GM18951 (cell line): Measurements from ENCODE around the gene TRIM8.

Experiments used
- POLR2A ChIP-seq: IDR thresholded peaks from 4 replicates; pipeline ENCODE4 v1.6.1; 2011; ENCODE audit warnings: mild to moderate bottlenecking; ENCODE audit not compliant: insufficient read length, insufficient read depth; ENCODE audit errors: extremely low read depth
- in situ Hi-C: fragments of 300-500 bp; cut with MboI; formaldehyde crosslinking; loops from one replicate; pipeline ENCODE4 v1.12.0; 2022; ENCODE audit warnings: low sequenced_read_pairs, mixed read lengths, inconsistent platforms; ENCODE audit not compliant: unreplicated experiment

Gene TRIM8

DNA sequence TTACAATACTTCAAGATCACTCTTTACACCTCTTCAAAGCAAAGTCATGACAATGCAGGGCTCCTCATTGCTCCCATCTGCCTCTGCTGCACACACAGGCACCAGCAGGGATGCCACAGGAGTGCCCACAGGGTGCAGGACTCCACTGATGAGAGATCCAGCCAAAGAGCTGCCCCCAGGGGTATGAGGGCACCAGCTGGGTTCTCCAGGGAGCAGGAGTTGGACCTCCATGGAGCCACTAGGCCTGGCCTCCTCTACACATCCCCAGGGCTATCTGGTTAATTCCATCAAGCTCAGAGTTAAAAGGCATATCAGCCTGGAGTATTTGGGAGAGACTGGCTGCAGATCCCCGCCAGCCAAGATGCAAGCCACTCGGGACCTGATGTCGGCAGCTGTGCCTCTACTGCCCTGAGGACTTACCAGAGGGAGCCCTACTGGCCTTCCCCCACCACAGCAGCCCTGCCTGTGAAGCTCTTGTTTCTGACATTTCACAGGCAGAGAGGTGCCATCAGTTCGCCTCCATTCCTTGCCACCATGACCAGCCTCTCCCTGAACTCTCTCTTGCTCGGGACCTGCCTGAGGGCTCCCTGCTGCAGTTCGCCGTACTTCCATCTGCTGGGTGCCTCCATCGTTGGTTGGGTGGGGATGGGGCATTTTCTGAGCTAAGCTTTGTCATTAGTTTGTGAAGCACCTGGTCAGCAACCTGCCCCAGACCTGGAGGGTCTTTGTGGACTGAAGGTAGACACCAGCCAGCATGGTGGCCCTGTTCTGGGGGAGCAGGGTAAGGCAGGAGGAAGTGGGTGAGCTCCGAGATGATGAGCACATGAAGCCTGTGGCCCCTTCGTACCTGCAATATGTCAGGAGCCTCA lies 12.5 kb upstream of the TRIM8 start:
- in situ Hi-C loops = no loop called here
- TF ChIP-seq POLR2A = no peak

DNA sequence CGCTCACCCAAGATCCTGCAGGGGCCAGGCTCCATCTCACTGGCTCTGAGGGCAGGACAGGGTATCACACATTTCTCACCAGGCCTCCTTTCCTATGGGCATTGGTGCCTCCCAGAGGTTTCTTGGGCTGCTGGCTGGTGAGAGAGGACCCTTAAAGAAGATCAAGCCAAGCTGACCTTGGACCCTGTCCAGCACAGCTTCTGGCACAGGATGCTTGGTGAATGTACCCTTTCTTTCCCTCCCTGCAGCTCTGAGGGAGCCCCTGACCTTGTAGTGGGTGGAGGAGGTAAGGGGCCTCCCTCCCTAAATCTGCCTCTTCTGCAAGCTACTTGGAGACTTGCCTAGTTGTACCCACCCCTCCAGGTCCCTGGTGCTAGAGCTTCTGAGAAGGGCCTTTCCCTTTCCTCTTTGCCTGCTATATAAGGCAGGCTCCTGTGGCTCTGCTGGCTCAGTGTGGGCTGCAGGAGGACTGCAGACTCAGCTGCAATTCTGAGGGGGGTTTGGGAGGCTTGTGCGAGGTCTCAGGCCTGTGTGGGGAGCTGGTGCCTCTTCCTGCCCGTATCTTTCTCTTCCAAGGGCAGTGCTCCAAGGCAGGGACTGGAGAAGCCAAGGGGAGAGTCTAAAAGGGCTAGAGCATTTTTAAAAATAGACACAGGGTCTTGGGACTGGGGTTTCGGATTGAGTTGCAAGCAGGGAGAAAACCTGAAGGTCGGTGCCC lies 11.7 kb upstream of the TRIM8 start:
- in situ Hi-C loops = no loop called here
- TF ChIP-seq POLR2A = no peak

DNA sequence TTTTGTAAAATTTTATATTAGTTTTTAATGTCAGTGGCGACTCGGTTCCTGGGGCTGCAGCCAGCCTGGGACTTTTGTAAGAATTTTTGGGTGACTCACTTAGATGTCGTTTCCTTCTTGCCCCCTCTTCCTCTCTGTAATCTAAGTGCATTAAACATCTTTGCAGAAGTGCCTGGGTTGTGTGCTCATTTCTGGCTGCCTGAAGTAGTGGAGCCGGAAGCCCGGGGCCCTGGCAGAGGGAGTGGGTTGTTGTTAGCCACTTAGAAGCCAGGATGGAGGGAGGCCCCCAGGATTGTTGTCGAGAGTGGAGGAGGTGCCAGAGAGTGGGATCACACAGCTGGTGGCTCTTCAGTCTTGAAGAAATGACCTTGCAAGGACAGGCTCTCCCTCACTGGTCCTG lies 11.0 kb upstream of the TRIM8 start:
- no peak for TF ChIP-seq POLR2A
- in situ Hi-C loops = no loop called here

DNA sequence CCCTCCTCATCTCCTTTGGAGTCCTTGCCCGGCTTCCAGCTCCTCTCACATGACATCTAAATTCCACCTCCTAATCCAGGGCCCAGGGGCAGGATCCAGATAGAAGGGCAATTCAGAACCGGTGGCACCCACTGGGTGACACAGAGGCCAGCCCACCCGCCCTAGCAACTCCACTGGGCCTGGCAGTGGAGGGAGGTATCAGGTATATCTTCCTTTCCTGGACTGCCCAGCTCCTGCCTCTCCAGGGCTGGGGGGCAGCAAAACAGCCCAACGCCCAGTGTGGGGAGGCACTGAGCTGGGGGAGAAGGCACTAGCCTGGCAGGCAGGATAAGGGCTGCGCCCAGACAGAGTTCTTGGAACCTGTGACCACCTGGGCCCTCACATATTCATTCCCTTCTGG lies 10.4 kb upstream of the TRIM8 start:
- in situ Hi-C loops = no loop called here
- no peak for TF ChIP-seq POLR2A

DNA sequence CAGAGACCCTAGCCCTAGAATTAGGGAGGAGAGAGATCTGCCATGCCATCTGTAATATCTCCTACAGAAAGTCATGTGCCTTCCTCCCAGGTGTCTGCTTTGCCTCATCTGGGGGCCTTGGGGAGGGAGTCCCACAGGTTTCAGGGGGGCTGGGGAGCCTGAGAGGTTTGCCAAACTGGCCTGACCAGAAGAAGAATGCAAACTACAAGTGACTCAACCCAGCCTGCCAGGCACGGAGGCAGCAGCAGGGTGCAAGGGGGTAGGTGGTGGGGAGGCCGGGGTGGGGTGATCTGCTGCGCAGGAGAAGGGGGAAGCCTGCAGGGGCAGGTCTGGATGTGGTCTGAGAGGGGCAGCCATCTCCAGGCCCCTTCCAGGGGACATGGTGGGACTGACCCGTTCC lies 9.6 kb upstream of the TRIM8 start:
- TF ChIP-seq POLR2A = no peak
- in situ Hi-C loops = no loop called here

DNA sequence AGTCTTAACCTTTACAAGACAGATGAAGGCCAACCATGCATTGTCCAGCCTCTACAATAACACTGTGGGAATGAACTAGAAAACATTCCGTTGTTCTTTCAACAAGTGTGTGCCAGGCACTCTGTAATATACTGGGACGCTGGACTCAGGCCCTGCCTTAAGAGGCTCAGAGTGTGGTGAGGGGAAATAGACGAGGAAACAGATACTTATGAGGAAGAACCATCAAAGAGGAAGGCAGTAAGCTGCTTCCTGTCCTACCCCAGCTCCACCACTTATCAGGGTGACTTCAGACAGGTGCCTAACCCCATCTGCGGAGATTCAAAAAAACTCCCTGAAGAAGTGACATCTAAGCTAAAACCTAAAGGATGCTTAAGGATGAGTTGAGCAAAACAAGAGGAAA lies 8.9 kb upstream of the TRIM8 start:
- TF ChIP-seq POLR2A = no peak
- in situ Hi-C loops = no loop called here

DNA sequence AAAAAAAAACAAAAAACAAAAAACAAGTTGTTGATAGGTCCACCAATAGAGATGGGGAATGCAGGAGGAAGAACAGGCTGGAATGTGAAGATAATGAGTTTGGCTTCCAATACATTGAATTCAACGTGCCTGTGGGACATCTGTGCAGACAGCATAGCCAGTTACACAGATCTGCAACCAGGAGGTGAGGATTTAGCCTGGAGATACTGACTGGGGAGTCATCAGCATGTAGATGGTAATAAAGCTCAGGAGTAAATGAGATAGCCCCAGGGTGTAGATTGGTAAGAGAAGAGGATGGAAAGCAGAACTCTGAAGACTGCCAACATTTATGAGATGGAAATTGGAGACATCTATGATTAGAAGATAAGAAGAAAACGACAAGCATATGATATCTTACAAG lies 4.7 kb upstream of the TRIM8 start:
- TF ChIP-seq POLR2A = no peak
- in situ Hi-C loops = no loop called here

DNA sequence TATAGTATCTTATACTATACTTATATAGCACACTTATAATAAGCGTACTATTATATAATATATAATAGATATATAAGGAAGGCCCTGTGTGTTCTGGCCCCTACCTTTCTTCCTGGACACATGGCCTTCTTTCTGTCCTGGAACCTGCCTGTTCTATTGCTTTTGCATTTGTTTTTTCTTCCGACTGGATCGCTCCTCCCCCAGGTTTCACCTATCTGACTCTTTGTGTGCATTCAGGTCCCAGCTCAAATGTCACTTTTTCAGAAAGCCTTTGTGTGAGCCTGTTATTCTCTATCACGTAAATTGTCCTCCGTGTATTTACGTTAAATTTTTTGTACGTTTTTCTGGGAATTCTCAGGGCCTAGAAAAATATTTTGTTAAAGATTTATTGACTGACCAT lies 2.9 kb upstream of the TRIM8 start:
- TF ChIP-seq POLR2A = no peak
- in situ Hi-C loops = no loop called here

DNA sequence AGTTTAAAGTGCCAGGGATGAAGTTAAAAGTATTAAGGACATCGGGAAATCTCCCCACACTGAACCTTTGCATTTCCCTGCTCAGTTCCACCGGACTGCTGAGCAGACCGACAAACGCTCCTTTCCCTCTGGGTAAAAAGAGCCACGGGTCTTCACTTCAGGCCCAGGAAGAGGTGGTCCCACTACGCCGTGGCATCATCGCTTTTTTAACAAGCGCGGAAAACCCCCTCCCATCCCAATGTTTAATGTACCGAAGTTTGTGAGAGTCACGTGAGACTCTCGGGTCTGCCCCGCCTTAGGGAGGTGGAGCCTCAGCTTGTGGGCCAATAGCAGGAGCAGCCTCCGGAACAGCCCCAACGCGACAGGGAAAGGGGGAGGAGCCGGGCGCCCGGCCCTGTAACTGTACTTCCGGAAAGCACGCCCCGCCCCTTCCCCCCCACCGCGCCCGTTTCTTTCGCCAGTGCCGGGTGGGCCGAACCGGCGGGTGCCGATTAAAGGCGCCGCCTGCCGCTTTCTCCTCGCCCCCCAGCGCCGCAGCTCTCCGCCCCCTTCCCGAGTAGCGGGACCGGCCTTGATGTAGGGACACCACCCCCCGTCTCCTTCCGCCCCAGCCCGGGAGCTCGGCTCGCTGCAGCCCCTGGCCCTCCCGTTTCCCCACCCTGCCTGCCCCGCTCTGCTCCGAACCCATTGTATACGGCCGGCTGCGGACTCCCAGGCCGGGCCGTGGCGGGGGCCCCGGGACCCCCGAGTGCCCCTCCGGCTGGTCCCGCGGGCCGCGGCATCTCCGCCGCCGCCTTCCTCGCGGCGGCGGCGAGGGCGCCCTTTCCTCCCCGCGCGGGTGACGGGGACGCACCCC lies 2.2 kb upstream of the TRIM8 start:
- peak; percentile 83 for TF ChIP-seq POLR2A
- in situ Hi-C loops = no loop called here

DNA sequence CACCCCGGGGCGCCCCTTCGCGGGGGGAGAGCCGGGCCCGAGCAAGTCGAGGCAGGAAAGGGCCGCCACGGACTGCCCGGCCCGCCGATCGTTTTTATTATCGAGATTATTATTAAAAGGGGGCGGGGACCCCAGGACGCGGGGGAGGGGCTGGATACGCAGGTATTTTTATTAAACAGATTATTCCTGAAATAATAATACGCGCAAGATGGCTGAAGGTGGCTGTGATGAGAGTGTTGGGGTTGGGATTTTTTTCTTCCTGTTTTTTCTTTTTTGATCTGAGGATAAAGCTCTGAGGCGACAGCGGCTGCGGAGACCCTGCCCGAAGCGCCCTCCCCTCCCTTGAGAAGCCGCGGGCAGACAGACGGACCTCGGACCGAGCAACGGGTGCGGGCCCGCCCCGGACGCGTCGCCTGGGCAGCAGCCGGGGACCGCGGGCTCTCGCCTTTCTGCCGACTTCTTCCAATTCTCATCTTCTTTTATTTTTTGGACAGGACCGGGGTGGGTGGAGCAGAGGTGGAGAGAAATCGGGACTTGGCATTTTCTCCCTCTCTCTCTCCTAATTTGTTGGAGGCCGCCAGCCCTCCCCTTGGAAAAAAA lies 1.4 kb upstream of the TRIM8 start:
- in situ Hi-C loops = no loop called here
- no peak for TF ChIP-seq POLR2A

DNA sequence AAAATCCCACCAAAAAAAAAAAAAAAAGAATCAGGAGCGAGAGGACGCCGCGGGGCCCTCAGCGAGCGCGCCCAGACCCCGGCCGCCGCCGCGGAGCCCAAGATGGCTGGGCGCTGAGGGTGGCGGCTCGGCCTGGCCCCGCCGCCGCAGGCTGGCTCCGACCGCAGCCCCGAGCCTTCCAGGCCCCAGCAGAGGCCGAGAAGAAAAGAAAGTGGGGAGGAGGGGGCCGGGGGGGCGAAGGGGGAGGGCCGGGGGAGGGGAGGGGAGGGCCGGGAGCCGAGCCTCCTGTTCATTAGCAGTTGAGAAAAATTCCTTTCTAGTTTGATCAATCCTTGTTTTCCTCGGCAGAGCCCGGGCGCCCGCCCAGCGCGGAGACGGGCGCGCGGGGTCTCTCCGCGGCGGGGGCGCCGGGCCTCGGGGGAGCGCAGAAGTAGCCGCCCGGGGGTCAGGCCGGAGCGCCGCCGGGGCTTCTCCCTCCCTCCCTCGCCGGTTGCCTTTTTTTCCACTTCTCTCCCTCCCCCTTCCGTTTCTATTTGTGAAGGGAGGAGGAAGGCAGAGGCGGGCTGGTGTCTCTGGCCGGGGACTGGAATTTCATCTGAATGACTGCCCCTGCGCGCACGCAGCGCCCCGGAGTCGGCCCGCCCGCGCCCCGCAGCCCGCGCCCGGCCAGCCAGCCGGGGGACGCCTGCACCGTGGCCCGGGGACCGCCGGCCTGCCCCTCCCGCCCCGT lies 778 bp upstream of the TRIM8 start:
- in situ Hi-C loops = no loop called here
- peak; percentile 35 for TF ChIP-seq POLR2A

DNA sequence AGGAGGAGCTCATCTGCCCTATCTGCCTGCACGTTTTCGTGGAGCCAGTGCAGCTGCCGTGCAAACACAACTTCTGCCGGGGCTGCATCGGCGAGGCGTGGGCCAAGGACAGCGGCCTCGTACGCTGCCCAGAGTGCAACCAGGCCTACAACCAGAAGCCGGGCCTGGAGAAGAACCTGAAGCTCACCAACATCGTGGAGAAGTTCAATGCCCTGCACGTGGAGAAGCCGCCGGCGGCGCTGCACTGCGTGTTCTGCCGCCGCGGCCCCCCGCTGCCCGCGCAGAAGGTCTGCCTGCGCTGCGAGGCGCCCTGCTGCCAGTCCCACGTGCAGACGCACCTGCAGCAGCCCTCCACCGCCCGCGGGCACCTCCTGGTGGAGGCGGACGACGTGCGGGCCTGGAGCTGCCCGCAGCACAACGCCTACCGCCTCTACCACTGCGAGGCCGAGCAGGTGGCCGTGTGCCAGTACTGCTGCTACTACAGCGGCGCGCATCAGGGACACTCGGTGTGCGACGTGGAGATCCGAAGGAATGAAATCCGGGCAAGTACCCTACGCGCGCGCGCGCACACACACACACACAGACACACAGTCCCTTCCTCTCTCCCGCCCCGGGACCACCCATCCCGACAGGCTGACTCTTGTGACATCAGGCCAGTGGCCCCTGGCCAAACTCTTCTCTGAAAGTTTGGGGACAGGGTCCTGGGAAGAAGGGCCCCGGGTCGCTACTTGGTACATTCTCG lies 538 bp downstream of the TRIM8 start:
- peak; percentile 54 for TF ChIP-seq POLR2A
- in situ Hi-C loops = no loop called here
